ENCODE results near the gene DEPDC5. TPM values are rescaled to one million over a fixed set of nuclear protein-coding genes. Genes with fewer than 3 reads are reported as not detected.
A peak's percentile ranks its signal among the peaks of the same experiment; 100 is the strongest.

DEPDC5 gene
- total and polyA plus RNA-seq, 9 of the 15 experiments (the other 6 are each of a cell fraction or from before 2014, with no cell fraction given), result 2.3 to 12.3 (median 10.7) TPM

- TF ChIP-seq REST (IDR thresholded peaks at IDR 0.05; ENCODE audit: borderline replicate concordance) (peak; percentile 36; the same call in 1 of the 2 replicates), REST (CRISPR knock-in tag; IDR thresholded peaks at IDR 0.05; ENCODE audit: low read depth) (no peak), KDM5B (IDR thresholded peaks at IDR 0.05; ENCODE audit: insufficient replicate concordance, low read depth, low read length) (peak; percentile 25), POLR2A (conservative IDR thresholded peaks at IDR 0.05) (peak; percentile 68), FOXJ2 (tag; IDR thresholded peaks at IDR 0.05) (no peak), ILF3 (IDR thresholded peaks at IDR 0.05; ENCODE audit: borderline replicate concordance) (no peak), SAP30 (IDR thresholded peaks at IDR 0.05; ENCODE audit: borderline replicate concordance, insufficient read depth, low read depth, low read length, poor library complexity, severe bottlenecking) (peak; percentile 7), ZFX (CRISPR knock-in tag; IDR thresholded peaks at IDR 0.05) (peak; percentile 5; the same call in 1 of the 2 replicates), GTF3C2 (IDR thresholded peaks at IDR 0.05; ENCODE audit: borderline replicate concordance, extremely low read depth, insufficient read length) (peak; percentile 27), TFE3 (CRISPR knock-in tag; IDR thresholded peaks at IDR 0.05) (no peak), SUPT5H (IDR thresholded peaks at IDR 0.05) (peak; percentile 61; the same call in 1 of the 2 replicates)
These were observed 189.6 kb downstream of the DEPDC5 start (continued) for GRCh38 chr22:31943206-31943977.

Measured in K562 (cell line).